Duodenal mucosa (tissue), 2 donors: Measurements from ENCODE around the gene CLINT1.
"Not testable (repeated sequence)": the region's sequence is repeated elsewhere in the genome, so short reads cannot be mapped to it uniquely, and the experiment has no call there.

Experiments used
- H3K27ac ChIP-seq: one replicate; pipeline ENCODE4 v1.7.0; 2013; ENCODE audit warnings: low read depth, low read length
- H3K27me3 ChIP-seq, 2 donors: one replicate each; pipeline ENCODE4 v1.7.0; 2013; ENCODE audit warnings: low read length in 2 of 2, control low read depth in 1 of 2; ENCODE audit not compliant: insufficient read depth in 2 of 2, control insufficient read depth in 1 of 2
- H3K36me3 ChIP-seq, 2 donors: one replicate each; pipeline ENCODE4 v1.7.0; 2013; ENCODE audit warnings: low read length in 2 of 2, control low read depth in 1 of 2; ENCODE audit not compliant: insufficient read depth in 2 of 2, control insufficient read depth in 1 of 2
- H3K4me1 ChIP-seq, 2 donors: one replicate each; pipeline ENCODE4 v1.7.0; 2013; ENCODE audit warnings: low read length in 2 of 2, control low read depth in 1 of 2; ENCODE audit not compliant: insufficient read depth in 2 of 2, control insufficient read depth in 1 of 2
- H3K4me3 ChIP-seq, 2 donors: one replicate each; pipeline ENCODE4 v1.7.0; 2013; ENCODE audit warnings: low read length in 2 of 2, low read depth in 1 of 2
- H3K9ac ChIP-seq, 2 donors: one replicate each; pipeline ENCODE4 v1.7.0; 2013; ENCODE audit warnings: low read length in 2 of 2, low read depth in 1 of 2
- H3K9me3 ChIP-seq, 2 donors: one replicate each; pipeline ENCODE4 v1.7.0; 2013; ENCODE audit warnings: low read length in 2 of 2, control low read depth in 1 of 2; ENCODE audit not compliant: control insufficient read depth in 1 of 2

CLINT1 gene

DNA sequence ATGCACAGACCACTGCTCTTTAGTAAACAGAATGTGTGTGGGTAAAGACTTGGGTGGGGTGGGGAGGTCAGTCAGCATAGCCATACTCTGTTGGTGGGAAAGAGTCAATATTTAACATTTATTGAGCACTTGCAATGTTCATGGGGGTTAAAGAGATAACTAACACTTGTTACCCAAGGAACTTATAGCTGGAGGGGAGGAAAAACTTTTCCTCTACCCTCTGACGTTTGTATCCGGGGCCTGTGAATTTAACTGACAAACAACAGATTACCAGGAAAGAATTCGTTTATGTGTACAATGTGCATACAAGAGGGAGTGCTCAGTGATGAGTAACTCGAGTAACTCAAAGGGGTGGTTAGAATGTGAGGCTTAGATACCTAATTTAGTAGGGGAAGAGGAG lies 6.8 kb upstream of the CLINT1 start:
- peaks cover 8 to 12% of the 10 kb centered on the region in 2 donors for H3K4me1 ChIP-seq
- H3K36me3 ChIP-seq = no peaks in the 10 kb centered on the region
- H3K4me3 ChIP-seq = no peak overlapping the region
- H3K9ac ChIP-seq = no peak overlapping the region
- H3K27me3 ChIP-seq = no peaks in the 10 kb centered on the region
- H3K9me3 ChIP-seq = no peaks in the 10 kb centered on the region
- H3K27ac ChIP-seq = no peak overlapping the region

DNA sequence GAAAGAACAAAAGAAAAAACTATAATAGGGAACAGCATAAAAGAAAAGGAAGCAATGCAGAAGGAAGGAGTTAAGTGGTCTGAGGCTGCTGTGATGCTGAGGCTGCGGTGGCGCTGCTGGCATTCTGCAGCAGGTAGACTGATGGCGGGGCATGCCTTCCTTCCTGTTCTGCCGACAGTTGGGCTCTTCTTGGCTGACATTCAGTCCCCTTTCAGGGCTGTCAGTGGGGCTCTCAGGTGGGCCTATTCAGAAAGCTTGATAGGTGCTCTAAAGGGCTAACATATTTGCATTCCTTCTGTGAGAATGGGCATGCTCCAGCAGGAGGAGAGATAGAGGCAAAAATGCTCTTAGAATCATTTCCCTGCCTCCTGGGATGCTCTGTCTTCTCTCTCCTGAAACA lies 5.1 kb upstream of the CLINT1 start:
- H3K36me3 ChIP-seq = no peaks in the 10 kb centered on the region
- H3K27ac ChIP-seq = no peak overlapping the region
- no peak overlapping the region for H3K9ac ChIP-seq
- H3K4me3 ChIP-seq = no peak overlapping the region
- no peaks in the 10 kb centered on the region for H3K27me3 ChIP-seq
- peaks cover 20 to 22% of the 10 kb centered on the region in 2 donors for H3K4me1 ChIP-seq
- H3K9me3 ChIP-seq = no peaks in the 10 kb centered on the region

DNA sequence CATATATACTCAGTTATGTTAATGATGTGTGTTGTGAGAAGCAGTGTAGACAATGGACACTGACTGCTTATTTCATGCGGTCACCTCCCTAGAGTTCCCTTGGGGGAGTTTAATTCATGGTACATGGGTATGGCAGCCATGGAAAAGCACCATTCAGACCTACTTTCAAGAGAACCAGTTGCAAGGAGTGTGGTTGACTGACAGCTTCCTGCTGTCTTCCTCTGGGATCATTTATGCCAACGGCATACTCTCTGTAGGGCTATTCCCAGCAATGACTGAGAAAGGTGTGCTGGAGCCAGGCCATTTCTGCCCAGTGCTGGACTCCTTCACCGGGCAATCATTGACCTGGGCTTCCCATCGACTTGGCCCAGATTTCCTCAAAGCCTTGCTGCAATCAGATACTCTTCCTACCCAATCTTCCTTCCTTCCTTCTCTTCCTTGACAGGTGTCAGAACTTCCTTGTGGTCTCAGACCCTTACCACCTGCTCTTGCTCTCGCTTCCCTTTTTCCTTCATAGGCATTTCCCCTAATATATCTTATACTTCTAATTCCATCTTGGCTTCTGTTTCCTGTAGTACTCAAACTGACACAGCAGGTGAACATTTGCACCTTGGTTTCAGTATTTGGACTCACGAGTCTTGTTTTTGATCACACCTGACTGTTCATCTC lies 3.4 kb upstream of the CLINT1 start:
- H3K9me3 ChIP-seq = no peaks in the 10 kb centered on the region

DNA sequence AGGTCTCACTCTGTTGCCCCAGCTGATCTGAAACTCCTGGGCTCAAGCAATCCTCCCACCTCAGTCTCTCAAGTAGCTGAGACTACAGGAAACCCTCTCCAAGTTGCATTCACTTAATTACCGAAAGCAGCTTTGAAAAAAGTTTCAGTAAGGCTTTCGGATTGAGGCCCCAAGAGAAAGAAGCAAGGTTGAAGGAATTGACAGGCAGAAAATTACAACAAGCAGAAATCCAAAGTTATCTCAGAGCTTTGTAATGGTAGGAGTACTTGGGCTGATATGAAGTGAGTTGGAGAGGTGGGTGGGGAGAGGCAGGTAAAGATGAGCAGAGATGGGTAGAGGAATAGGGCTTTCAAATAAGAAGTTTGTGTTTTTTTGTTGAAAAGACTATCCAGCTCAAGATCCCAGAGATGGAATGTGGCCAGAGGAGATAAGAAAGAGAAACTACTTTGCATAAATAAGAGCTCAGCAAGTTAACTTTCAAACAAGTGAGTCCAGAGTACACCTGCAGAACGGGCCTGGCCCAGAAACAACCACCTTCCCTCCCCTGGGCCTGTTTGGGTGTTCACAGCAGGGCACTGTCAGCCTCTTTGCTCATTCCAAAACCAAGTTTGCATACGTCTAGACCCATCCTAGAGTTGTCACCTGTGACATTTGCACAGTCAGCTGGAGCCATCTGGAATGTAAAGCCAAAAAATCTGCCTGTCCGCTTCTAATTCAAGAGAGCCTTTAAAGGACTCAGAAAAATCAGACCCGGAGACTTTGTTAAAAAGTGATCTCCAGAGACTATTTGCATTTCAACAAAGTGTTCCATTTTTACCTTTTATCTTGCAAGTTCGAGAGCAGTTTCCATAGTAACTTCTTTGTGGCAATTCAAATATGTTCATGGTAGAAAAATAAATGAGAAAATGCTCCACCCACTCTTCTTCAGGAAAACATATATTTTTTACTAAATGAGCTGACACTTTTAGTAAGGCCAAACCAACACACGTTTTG lies 2.2 kb upstream of the CLINT1 start:
- H3K4me1 ChIP-seq = peaks cover 31 to 36% of the 10 kb centered on the region in 2 donors
- peaks cover 0 to 3% of the 10 kb centered on the region in 2 donors for H3K36me3 ChIP-seq
- H3K9me3 ChIP-seq = no peaks in the 10 kb centered on the region
- no peaks in the 10 kb centered on the region for H3K27me3 ChIP-seq
- no peak overlapping the region for H3K27ac ChIP-seq
- no peak overlapping the region for H3K4me3 ChIP-seq
- H3K9ac ChIP-seq = no peak overlapping the region

More for the DNA sequence above, 3.4 kb upstream of the CLINT1 start:
- no peaks in the 10 kb centered on the region for H3K36me3 ChIP-seq
- H3K9ac ChIP-seq = no peak overlapping the region
- no peak overlapping the region for H3K27ac ChIP-seq
- H3K4me3 ChIP-seq = no peak overlapping the region
- peaks cover 22 to 24% of the 10 kb centered on the region in 2 donors for H3K4me1 ChIP-seq
- H3K27me3 ChIP-seq = no peaks in the 10 kb centered on the region

DNA sequence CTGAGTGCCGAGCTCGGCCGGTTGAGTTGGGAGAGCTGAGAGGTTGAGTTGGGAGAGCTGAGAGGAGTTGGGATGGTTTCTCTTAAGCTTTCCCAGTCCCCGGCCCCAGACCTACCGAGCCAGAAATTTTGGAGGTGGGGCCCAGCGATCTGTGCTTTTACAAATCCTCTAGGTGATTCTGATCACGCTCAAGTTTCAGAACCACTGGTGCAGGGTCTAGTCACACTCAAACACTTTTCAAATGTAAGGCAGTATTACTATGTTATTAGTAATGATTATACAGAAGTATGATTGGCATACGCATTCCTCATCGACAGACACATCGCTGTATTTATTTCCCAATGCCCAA lies 256 bp upstream of the CLINT1 start:
- Histone ChIP-seq H3K9ac (peak overlapping the region in 1 of 2 donors; percentile 94), H3K4me3 (peak overlapping the region; percentile 85 to 94), H3K27ac (no peak overlapping the region), H3K36me3 (peaks cover 0 to 3% of the 10 kb centered on the region in 2 donors), H3K27me3 (no peaks in the 10 kb centered on the region), H3K9me3 (no peaks in the 10 kb centered on the region), H3K4me1 (peaks cover 43 to 48% of the 10 kb centered on the region in 2 donors)

DNA sequence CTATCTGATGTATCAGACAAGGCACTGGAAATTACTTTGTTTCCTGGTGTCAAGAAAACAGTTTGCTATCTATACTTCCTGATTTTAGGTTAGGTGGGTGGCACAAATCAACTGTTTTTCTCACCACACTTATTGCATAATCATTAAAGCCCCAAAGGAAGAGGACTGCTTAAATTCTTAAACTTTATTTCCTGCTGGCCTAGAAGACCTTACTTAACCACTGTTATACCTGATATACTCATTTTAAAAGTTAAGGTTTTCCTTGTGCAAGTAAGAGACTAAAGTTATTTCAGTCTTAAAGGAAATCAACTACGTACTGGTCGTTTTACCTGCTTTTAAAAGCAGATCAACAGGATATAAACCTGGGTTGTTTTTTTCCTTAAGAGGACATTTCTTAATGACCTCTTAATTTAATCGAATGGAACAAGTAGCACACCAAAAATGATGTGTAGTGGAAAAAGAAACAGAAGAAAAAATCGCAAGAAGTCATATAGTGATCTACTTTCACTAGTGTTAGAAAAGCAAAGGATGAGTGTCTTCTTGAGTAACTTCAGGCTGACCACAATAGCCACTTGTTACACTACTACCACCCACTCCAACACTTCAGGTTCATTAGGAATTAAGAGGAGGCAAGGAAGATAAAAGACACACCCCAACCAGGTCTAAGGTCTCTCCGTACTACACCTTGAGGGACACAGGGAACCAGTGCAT lies 974 bp downstream of the CLINT1 start:
- Histone ChIP-seq H3K27ac (peak overlapping the region; percentile 80), H3K9me3 (no peaks in the 10 kb centered on the region), H3K27me3 (no peaks in the 10 kb centered on the region), H3K4me3 (peak overlapping the region; percentile 85 to 94), H3K9ac (peak overlapping the region; percentile 85 to 94), H3K4me1 (peaks cover 43 to 48% of the 10 kb centered on the region in 2 donors), H3K36me3 (peaks cover 0 to 3% of the 10 kb centered on the region in 2 donors)

DNA sequence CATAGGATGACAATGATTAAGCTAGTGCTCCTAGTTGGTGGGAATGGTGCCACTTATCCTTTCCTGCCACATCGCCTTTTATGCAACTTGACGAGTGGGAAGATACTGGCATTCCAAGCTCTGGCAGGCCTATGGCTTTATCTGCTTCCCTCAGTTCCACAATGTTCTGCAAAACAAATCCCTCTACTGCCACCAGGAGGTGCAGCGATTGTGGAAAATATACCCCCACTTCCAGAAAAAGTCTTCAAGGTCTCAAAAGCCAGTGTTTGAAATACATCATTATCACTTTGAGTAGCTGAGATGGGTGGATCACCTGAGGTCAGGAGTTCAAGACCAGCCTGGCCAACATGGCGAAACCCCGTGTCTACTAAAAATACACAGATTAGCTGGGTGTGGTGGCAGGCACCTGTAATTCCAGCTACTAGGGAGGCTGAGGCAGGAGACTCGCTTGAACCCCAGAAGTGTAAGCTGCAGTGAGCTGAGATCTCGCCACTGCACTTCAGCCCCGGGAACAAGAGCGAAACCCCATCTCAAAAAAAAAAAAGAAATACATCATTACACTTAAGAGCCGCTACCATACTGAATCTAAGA lies 3.4 kb downstream of the CLINT1 start:
- Histone ChIP-seq H3K27ac (no peak overlapping the region), H3K4me1 (peaks cover 29 to 37% of the 10 kb centered on the region in 2 donors), H3K36me3 (peaks cover 0 to 3% of the 10 kb centered on the region in 2 donors), H3K9ac (no peak overlapping the region), H3K27me3 (no peaks in the 10 kb centered on the region), H3K9me3 (no peaks in the 10 kb centered on the region), H3K4me3 (peak overlapping the region in 1 of 2 donors; percentile 37)

DNA sequence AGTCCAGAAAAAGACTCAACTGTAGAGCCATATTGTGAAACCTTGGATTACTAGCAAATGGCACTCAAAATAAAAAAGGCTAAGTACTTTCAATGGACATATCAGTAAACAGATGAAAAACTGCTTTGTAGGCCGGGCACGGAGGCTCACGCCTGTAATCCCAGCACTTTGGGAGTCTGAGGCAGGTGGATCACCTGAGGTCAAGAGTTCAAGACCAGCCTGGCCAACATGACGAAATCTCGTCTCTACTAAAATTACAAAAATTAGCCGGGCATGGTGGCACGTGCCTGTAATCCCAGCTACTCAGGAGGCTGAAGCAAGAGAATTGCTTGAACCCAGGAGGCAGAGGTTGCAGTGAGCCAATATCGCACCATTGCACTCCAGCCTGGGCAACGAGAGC lies 5.6 kb downstream of the CLINT1 start:
- not testable (repeated sequence) for H3K9me3 ChIP-seq, H3K27ac ChIP-seq, H3K9ac ChIP-seq, H3K36me3 ChIP-seq, H3K27me3 ChIP-seq, H3K4me3 ChIP-seq
- H3K4me1 ChIP-seq = peaks cover 23 to 29% of the 10 kb centered on the region in 2 donors

DNA sequence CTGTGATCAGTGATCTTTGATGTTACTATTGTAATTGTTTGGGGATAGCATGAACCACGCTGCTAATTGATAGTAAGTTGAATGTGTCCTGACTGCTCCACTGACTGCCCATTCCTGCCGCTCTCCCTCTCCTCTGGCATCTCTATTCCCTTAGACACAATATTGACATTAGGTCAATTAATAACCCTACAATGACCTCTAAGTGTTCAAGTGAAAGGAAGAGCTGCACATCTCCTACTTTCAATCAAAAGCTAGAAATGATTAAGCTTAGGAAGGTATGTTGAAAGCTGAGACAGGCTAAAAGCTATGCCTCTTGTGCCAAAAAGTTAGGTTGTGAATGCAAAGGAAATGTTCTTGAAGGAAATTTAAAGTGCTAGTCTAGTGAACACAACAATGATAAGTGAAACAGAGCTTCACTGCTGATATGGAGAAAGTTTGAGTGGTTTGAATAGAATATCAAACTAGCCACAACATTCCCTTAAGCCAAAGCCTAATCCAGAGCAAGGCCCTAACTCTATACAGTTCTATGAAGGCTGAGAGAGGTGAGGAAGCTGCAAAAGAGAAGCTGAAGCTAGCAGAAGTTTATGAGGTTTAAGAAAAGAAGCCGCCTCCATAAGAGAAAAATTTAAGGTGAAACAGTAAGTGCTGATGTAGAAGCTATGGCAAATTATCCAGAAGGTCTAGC lies 12.9 kb downstream of the CLINT1 start:
- no peak overlapping the region for H3K27ac ChIP-seq
- peaks cover 6 to 21% of the 10 kb centered on the region in 2 donors for H3K36me3 ChIP-seq
- no peak overlapping the region for H3K4me3 ChIP-seq
- H3K9ac ChIP-seq = no peak overlapping the region
- no peaks in the 10 kb centered on the region for H3K27me3 ChIP-seq
- peaks cover 0 to 4% of the 10 kb centered on the region in 2 donors for H3K4me1 ChIP-seq
- H3K9me3 ChIP-seq = no peaks in the 10 kb centered on the region
